DMS153 (cell line): Measurements from ENCODE around the gene CPE.

Source experiments
- DNase-seq: peaks from one replicate; lab custom pipeline; 2025; lab: John Stamatoyannopoulos, UW

CPE gene

GRCh38 chr4:165512424-165512823 lies 133.6 kb downstream of the CPE start:
- DNase-seq, result no peak

DNA sequence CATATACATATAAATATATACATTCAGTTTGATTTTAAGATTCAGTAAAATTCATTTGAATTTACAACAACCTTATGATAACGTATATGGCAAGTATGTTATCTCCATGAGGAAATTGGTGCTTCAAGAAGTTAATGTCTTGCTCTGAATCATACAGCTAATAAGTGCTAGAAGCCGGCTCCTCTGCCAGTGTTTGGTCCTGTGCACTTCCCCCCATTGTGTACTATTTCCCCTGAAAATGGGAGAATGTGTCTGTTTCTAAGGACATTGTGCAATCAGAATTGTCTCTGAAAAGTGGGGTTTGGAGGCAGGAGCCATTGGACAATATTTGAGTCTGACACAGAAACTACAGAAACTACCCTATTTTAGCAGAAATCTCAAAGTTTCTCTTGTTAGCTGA lies 135.9 kb downstream of the CPE start:
- DNase-seq, result no peak

GRCh38 chr4:165515201-165515600 lies 136.4 kb downstream of the CPE start:
- no peak for DNase-seq

- no peak for DNase-seq
Measured at GRCh38 chr4:165516281-165516833, 137.5 kb downstream of the CPE start.

GRCh38 chr4:165517216-165517615 lies 138.4 kb downstream of the CPE start:
- DNase-seq, result no peak

- DNase-seq, result no peak
Measured at GRCh38 chr4:165518024-165518616, 139.3 kb downstream of the CPE start.

- DNase-seq, result no peak
Measured at GRCh38 chr4:165518686-165519085, 139.9 kb downstream of the CPE start.

- no peak for DNase-seq
Measured at GRCh38 chr4:165519591-165519990, 140.8 kb downstream of the CPE start.

GRCh38 chr4:165520086-165520485 lies 141.3 kb downstream of the CPE start:
- DNase-seq, result no peak

GRCh38 chr4:165522050-165522449 lies 143.2 kb downstream of the CPE start:
- DNase-seq, result no peak

- DNase-seq, result no peak
Measured at GRCh38 chr4:165524532-165525190, 145.9 kb downstream of the CPE start.

GRCh38 chr4:165532976-165533375 lies 154.2 kb downstream of the CPE start:
- DNase-seq, result no peak

DNA sequence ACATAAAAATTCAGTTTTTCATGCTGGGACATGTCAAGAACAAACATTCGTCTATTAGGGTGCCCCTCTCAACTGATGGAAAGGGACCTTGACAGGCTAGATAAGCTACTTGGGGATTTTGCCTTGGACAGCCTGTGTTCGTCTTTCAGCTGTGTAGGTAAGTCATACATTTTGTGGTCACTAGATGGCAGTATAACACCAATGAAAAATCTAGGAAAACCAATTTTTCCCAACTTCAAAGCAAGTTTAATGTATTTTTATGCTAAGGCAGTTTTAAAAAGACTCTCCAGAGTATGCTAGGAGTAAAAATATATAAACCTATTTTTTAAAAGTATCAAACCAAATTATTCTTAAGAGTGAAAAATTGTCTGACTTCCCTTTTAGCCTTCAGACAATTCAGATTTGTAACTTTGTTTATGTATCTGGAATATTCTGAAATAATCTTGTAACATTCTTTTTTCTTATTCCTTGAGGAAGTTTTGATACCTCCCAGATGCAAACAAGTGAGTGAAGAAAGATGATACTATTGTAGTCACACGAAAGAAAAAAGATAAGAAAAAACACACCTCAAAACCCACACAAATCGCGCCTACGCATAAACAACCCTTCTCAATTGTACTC lies 158.3 kb downstream of the CPE start:
- no peak for DNase-seq

- no peak for DNase-seq
Measured at GRCh38 chr4:165539801-165540200, 161.0 kb downstream of the CPE start.

GRCh38 chr4:165540206-165540830 lies 161.5 kb downstream of the CPE start:
- no peak for DNase-seq

GRCh38 chr4:165541851-165542459 lies 163.1 kb downstream of the CPE start:
- DNase-seq, result no peak

- no peak for DNase-seq
Measured at GRCh38 chr4:165542476-165542875, 163.7 kb downstream of the CPE start.
